ENCODE results near the gene FNBP1.

DNA sequence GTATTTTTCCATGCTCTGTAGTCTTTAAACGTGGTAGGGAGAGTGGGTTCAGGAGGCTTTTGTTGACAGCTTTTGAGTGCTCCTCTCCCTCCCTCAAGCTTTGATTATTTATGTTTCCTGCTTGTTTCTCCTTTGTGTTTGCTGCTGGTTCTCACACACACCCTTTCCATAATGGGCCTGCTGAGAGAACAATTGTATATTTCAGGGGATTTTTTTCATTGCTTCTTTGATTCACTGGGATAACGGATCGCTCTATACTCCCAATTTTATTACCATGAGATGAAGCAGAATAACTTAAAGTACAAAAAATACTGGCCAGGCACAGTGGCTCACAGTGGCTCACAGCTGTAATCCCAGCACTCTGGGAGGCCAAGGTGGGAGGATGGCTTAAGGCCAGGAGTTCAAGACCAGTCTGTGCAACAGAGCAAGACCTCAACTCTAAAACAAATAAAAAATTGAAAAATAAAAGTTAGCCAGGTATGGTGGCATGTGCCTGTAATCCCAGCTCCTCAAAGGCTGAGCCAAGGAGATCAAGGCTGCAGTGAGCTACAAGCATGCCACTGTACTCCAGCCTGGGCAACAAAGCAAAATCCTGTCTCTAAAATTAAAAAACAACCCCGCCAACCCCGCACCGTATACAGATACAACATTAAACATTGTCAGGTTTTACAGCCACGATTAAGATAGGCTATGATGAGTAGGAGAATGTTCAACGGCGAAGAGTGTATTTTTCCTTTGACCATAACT lies 140.8 kb downstream of the FNBP1 start:
- TF ChIP-seq, protein P1, sequence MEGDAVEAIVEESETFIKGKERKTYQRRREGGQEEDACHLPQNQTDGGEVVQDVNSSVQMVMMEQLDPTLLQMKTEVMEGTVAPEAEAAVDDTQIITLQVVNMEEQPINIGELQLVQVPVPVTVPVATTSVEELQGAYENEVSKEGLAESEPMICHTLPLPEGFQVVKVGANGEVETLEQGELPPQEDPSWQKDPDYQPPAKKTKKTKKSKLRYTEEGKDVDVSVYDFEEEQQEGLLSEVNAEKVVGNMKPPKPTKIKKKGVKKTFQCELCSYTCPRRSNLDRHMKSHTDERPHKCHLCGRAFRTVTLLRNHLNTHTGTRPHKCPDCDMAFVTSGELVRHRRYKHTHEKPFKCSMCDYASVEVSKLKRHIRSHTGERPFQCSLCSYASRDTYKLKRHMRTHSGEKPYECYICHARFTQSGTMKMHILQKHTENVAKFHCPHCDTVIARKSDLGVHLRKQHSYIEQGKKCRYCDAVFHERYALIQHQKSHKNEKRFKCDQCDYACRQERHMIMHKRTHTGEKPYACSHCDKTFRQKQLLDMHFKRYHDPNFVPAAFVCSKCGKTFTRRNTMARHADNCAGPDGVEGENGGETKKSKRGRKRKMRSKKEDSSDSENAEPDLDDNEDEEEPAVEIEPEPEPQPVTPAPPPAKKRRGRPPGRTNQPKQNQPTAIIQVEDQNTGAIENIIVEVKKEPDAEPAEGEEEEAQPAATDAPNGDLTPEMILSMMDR (IDR thresholded peaks at IDR 0.05) = no peak
- TF ChIP-seq POLR2A (IDR thresholded peaks at IDR 0.05) (no peak), POLR2AphosphoS5 (IDR thresholded peaks at IDR 0.05; ENCODE audit: insufficient read depth in 1 of 2, low read depth in 1 of 2) (no peak)

All from vagina (tissue), 2 donors.